ENCODE measurements around the gene MAT2A. TPM values are rescaled to one million over a fixed set of nuclear protein-coding genes. Genes with fewer than 3 reads are reported as not detected.

MAT2A gene
- polyA plus RNA-seq, 1 donor (not counting 4 experiments of a cell fraction or from before 2014, with no cell fraction given), result 353 TPM

GRCh38 chr2:85536479-85536878, 2.5 kb upstream of the MAT2A start:
- dilution Hi-C loops (cut with MboI; ENCODE audit: extremely low pct_ligation_motif_present, low sequenced_read_pairs), result no loop called here
- H3K4me1 ChIP-seq (ENCODE audit: control insufficient read depth, extremely low read depth, insufficient read depth, low read length), result peaks cover 29% of the 10 kb centered on the region
- no peak overlapping the region for H2AFZ ChIP-seq (ENCODE audit: control insufficient read depth, low read length)
- peak overlapping the region; percentile 98 for H3K4me2 ChIP-seq (ENCODE audit: control insufficient read depth, extremely low read depth, insufficient read depth, low read depth, low read length)
- peaks cover 4 to 19% of the 10 kb centered on the region in 2 experiments for H3K36me3 ChIP-seq (ENCODE audit: control insufficient read depth in 2 of 2, extremely low read depth in 1 of 2, insufficient read depth in 2 of 2, low read length in 2 of 2)
- H3K27me3 ChIP-seq (ENCODE audit: control insufficient read depth, extremely low read depth, insufficient read depth, low read length), result no peaks in the 10 kb centered on the region
- no peak overlapping the region for H3K9ac ChIP-seq (ENCODE audit: control insufficient read depth, extremely low read depth, insufficient read depth, low read length)
- H3K27ac ChIP-seq (ENCODE audit: control insufficient read depth, insufficient read depth, low read length), result no peak overlapping the region
- no peaks in the 10 kb centered on the region for H3K9me3 ChIP-seq (ENCODE audit: control insufficient read depth, low read depth, low read length)
- H4K20me1 ChIP-seq (ENCODE audit: control insufficient read depth, extremely low read depth, insufficient read depth, low read length), result peaks cover 18% of the 10 kb centered on the region
- TF ChIP-seq, protein P1, sequence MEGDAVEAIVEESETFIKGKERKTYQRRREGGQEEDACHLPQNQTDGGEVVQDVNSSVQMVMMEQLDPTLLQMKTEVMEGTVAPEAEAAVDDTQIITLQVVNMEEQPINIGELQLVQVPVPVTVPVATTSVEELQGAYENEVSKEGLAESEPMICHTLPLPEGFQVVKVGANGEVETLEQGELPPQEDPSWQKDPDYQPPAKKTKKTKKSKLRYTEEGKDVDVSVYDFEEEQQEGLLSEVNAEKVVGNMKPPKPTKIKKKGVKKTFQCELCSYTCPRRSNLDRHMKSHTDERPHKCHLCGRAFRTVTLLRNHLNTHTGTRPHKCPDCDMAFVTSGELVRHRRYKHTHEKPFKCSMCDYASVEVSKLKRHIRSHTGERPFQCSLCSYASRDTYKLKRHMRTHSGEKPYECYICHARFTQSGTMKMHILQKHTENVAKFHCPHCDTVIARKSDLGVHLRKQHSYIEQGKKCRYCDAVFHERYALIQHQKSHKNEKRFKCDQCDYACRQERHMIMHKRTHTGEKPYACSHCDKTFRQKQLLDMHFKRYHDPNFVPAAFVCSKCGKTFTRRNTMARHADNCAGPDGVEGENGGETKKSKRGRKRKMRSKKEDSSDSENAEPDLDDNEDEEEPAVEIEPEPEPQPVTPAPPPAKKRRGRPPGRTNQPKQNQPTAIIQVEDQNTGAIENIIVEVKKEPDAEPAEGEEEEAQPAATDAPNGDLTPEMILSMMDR (optimal IDR thresholded peaks at IDR 0.05 in 1 of 3, IDR thresholded peaks at IDR 0.05 in 1 of 3, conservative IDR thresholded peaks at IDR 0.05 in 1 of 3; ENCODE audit: extremely low read depth in 1 of 3, insufficient read depth in 2 of 3, low read length in 3 of 3), result no peak
- TF ChIP-seq EZH2 (IDR thresholded peaks at IDR 0.05; ENCODE audit: low read length), result no peak
- no peaks in the 10 kb centered on the region for H3K9me1 ChIP-seq (ENCODE audit: control insufficient read depth, extremely low read depth, insufficient read depth, low read length)
- no peak for FAIRE-seq
- no peak overlapping the region for H3K4me3 ChIP-seq (ENCODE audit: control insufficient read depth in 2 of 3, extremely low read depth in 1 of 3, insufficient read depth in 2 of 3, low read depth in 1 of 3, low read length in 3 of 3)
- peaks cover 39% of the 10 kb centered on the region for H3K79me2 ChIP-seq (ENCODE audit: control insufficient read depth, insufficient read depth, low read length)
- no peak for DNase-seq (ENCODE audit: low read depth, low spot score)

DNA sequence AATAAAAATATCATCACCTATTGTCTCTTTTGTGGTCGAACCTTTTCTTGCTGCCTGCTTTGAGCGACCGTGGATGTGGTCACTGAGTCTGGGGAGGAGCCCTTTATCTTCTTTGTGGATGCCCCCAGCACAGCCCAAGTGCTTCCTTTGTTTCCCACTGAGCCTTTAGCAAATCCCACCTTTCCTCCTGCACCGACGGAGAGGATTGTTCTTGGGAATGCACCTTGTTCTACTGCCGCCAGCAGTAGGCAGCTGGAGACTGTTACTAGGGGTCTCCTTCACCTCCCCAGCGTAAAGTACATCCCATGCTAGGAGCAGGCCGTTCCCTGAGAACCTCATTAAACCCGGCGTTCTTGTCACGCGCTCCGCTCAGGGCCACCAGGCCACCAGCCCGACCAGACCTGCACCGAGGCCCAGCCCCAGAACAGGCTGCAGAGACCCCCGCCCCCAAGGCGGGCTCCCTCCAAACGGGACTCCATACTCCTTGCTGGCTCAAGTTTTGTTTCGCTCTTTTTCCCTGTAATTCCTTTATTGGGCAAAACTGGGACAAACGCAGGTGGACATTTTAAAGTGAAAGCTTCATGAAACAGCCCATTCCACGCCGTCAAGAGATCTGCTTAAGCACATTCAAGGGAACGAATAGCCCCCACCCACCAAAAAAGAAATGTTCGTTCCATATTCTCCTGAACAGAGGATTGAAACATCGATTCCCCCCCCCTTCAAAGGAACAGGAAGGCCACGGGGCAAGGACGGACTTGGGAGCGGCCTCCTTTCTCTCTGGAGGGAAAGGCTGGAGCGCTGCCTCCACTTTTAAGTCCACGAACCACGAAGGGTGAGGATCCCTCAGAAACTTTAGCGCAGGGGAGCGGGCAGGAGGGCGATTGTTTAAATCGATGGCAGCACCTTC, 1.1 kb upstream of the MAT2A start:
- DNase-seq (ENCODE audit: low read depth, low spot score) (no peak), FAIRE-seq (no peak)
- Histone ChIP-seq H3K4me1 (ENCODE audit: control insufficient read depth, extremely low read depth, insufficient read depth, low read length) (peaks cover 42% of the 10 kb centered on the region), H4K20me1 (ENCODE audit: control insufficient read depth, extremely low read depth, insufficient read depth, low read length) (peaks cover 31% of the 10 kb centered on the region), H3K27me3 (ENCODE audit: control insufficient read depth, extremely low read depth, insufficient read depth, low read length) (no peaks in the 10 kb centered on the region), H3K36me3 (ENCODE audit: control insufficient read depth in 2 of 2, extremely low read depth in 1 of 2, insufficient read depth in 2 of 2, low read length in 2 of 2) (peaks cover 9 to 33% of the 10 kb centered on the region in 2 experiments), H3K27ac (ENCODE audit: control insufficient read depth, insufficient read depth, low read length) (peak overlapping the region; percentile 98), H3K4me3 (ENCODE audit: control insufficient read depth in 2 of 3, extremely low read depth in 1 of 3, insufficient read depth in 2 of 3, low read depth in 1 of 3, low read length in 3 of 3) (peak overlapping the region; percentile 75 to 97 (median 86)), H3K9ac (ENCODE audit: control insufficient read depth, extremely low read depth, insufficient read depth, low read length) (peak overlapping the region; percentile 100), H3K4me2 (ENCODE audit: control insufficient read depth, extremely low read depth, insufficient read depth, low read depth, low read length) (peak overlapping the region; percentile 98), H3K9me3 (ENCODE audit: control insufficient read depth, low read depth, low read length) (no peaks in the 10 kb centered on the region), H3K9me1 (ENCODE audit: control insufficient read depth, extremely low read depth, insufficient read depth, low read length) (peaks cover 2% of the 10 kb centered on the region), H3K79me2 (ENCODE audit: control insufficient read depth, insufficient read depth, low read length) (peaks cover 52% of the 10 kb centered on the region), H2AFZ (ENCODE audit: control insufficient read depth, low read length) (peak overlapping the region; percentile 86)
- TF ChIP-seq EZH2 (IDR thresholded peaks at IDR 0.05; ENCODE audit: low read length), result no peak
- TF ChIP-seq, protein P1 (optimal IDR thresholded peaks at IDR 0.05 in 1 of 3, IDR thresholded peaks at IDR 0.05 in 1 of 3, conservative IDR thresholded peaks at IDR 0.05 in 1 of 3; ENCODE audit: extremely low read depth in 1 of 3, insufficient read depth in 2 of 3, low read length in 3 of 3), result peak in 1 of 3 experiments; percentile 38
- dilution Hi-C loops (cut with MboI; ENCODE audit: extremely low pct_ligation_motif_present, low sequenced_read_pairs), result no loop called here
